IMR-90 (cell line): ENCODE measurements around the gene SLC6A12.

ENCODE experiments used
- POLR2A ChIP-seq: IDR thresholded peaks from 2 replicates; pipeline ENCODE4 v1.6.1; 2012; ENCODE audit warnings: mild to moderate bottlenecking, low read depth, low read length
- RFX5 ChIP-seq: IDR thresholded peaks from 2 replicates; pipeline ENCODE4 v1.8.0; 2012; ENCODE audit warnings: low read depth, mild to moderate bottlenecking, low read length, moderate library complexity
- TF ChIP-seq, protein P1 (sequence below): conservative IDR thresholded peaks from 2 replicates; pipeline ENCODE4 v1.5.1; 2012; ENCODE audit warnings: mild to moderate bottlenecking, low read depth, low read length, improper control_type of control experiment

DNA sequence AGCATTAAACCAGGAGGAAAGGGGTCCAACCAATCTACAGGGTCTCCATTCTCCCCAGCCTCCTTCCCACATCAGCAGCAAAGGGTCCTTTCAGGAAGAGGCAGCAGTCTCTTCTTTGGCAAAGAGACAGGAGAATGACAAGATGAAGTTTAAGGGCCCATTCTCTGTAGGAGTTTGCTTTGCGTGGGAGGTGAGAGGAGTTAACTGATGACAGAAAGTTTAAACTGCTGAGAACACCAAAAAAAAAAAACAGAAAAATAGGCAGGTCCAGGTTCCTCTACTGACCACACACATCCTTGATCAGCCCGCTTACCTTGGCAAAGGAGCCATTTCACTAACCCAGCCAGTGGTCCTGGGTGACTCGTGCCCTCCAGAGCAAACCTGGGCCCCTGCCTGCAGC lies 43.0 kb upstream of the SLC6A12 start:
- TF ChIP-seq, protein P1, sequence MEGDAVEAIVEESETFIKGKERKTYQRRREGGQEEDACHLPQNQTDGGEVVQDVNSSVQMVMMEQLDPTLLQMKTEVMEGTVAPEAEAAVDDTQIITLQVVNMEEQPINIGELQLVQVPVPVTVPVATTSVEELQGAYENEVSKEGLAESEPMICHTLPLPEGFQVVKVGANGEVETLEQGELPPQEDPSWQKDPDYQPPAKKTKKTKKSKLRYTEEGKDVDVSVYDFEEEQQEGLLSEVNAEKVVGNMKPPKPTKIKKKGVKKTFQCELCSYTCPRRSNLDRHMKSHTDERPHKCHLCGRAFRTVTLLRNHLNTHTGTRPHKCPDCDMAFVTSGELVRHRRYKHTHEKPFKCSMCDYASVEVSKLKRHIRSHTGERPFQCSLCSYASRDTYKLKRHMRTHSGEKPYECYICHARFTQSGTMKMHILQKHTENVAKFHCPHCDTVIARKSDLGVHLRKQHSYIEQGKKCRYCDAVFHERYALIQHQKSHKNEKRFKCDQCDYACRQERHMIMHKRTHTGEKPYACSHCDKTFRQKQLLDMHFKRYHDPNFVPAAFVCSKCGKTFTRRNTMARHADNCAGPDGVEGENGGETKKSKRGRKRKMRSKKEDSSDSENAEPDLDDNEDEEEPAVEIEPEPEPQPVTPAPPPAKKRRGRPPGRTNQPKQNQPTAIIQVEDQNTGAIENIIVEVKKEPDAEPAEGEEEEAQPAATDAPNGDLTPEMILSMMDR = no peak
- TF ChIP-seq RFX5 = no peak
- TF ChIP-seq POLR2A = no peak
